ENCODE results near the gene SMPD2.

SMPD2 gene

DNA sequence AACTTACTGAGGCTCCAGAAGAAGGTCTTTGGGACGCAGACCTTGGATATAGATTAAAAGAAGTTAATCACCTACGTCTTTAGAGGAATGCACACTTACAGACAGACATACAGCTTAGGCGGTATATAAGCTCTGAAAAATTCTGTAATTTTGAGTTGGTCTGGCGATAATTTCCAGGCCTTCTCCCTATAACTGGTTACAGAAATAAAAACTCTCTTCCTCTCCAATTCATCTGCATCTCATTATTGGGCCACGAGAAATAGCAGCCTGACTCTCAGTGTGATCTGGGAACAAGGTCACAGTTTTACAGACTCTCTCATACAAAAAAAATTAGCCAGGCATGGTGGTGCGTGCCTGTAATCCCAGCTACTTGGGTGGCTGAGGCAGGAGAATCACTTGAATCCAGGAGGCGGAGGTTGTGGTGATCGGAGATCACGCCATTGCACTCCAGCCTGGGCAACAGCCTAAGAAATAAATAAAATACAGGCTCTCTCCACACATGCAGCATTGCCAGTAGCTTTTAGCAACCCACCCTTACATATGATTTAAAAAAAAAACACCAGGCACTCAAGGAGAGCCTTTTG is 37.8 kb downstream of the SMPD2 start:
- in situ Hi-C loops (cut with MboI; ENCODE audit: low pct_unique_long_range_greater_than_20kb, low sequenced_read_pairs): no loop called here
- DNase-seq: no peak

DNA sequence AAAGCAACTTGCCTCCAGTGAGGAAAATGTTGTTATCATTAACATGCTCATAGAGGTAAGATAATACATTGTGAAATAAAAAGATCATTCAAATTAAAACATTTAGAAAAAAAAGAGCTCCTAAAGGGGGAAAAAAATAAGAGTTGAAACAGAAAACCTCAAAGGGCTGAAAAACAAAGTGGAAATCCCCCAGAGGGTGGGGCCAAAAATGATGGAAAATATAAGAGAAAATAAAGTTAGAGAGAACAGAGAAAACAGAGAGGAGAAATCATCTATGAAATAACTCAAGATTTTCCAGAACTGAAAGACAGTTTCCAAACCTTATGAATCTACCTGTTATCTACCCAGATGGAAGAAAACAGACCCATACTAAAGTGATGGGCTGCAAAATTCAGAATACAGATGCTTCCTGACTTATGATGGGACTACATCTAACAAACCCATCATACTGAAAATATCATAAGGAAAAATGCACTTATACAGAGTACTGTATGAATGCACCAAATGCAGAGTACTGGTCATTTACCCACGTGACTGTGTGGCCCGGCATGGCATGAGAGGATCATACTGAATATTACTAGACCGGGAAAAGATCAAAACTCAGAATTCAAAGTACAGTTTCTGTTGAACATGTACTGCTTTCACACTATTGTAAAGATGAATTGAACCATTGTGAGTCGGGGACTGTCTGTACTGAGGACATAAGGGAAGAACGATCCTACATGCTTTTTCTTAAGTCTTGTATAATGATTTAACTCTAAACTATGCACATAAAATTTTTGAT is 38.5 kb downstream of the SMPD2 start:
- in situ Hi-C loops (cut with MboI; ENCODE audit: low pct_unique_long_range_greater_than_20kb, low sequenced_read_pairs): no loop called here
- DNase-seq: no peak

DNA sequence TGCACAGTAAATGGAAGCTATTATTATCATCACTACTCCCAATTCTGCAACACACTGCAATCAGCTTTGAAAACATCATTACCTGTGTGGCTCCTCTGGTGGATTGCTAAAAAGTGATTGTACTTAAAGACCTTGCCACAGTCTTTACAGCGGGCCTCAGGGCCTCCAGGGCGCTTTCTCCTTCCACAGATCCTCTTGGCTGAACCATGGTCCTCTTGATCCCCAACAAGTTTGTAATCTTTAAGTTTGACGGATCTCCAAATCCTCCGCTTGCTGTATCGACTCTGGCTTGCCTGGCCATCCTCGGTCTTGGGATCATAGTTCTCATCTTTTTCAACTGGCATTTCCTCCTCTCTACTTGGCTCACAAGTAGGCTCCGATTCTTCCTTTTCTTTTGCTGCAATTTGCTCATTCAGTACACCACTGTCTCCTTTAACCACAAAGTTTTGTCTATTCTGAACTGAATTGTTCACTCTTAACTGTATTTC is 40.5 kb downstream of the SMPD2 start:
- in situ Hi-C loops (cut with MboI; ENCODE audit: low pct_unique_long_range_greater_than_20kb, low sequenced_read_pairs): no loop called here
- no peak for DNase-seq

DNA sequence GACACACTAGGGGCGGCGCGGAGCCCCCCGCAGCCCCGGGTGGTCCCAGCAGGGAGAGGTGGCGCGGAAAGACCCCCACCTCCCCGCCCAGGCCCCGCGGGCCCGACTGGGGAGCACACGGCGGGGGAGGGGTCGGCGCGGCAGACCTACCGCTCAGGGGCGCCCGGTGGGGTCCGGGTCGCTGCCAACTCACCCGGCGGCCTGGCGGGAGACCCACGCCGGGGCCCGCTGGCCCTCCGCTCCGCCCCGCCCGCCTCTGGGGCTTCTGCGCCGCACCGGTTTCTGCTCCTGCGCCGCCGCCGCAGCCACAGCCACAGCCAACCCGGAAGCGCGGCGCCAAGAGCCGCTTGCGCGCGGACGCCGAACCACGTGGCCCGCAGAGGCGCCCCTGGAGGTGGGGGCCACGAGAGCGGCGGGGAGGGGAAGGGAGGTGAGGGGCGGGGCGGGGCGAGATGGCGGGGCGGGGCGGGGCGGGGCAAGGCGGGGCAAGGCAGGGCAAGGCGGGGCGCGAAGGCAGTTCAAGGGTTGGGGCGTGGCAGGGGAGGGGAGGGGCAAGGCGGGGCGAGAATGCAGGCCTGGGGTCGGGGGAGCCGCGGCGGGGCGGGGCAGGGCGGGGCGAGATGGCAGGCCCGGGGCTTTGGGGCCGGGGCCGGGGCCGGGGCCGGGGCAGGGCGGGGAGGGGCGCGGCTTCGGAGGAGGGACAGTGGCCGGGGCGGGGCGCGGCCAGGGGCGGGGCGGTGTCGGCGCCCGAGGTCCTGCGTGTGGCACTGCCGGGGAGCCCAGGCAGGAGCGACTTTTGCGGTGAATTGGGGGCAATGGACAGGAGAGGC is 42.6 kb downstream of the SMPD2 start, which contains the start of gene ZBTB24:
ZBTB24 (minus strand) TSS at position 315 of the 830 bp plus-strand sequence. CDS start 1,193 bp downstream, outside the sequence.
- DNase-seq: peak; percentile 85
- in situ Hi-C loops (cut with MboI; ENCODE audit: low pct_unique_long_range_greater_than_20kb, low sequenced_read_pairs): no loop called here

DNA sequence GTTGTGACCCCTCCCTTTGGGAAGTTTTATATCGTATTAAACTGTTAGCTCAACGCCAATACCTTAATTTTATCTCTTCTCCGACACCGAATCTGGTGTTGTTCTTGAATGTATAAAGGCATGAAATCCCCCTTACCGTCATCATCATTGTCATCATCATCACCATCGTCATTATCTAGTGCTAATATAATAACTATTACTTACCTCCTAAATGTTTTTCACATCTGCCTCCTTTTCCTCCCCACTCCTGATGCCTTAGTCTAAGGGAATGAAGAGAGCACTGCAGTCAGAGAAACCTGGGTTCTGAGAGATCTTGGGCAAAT is 43.2 kb downstream of the SMPD2 start:
- DNase-seq: no peak
- in situ Hi-C loops (cut with MboI; ENCODE audit: low pct_unique_long_range_greater_than_20kb, low sequenced_read_pairs): no loop called here

DNA sequence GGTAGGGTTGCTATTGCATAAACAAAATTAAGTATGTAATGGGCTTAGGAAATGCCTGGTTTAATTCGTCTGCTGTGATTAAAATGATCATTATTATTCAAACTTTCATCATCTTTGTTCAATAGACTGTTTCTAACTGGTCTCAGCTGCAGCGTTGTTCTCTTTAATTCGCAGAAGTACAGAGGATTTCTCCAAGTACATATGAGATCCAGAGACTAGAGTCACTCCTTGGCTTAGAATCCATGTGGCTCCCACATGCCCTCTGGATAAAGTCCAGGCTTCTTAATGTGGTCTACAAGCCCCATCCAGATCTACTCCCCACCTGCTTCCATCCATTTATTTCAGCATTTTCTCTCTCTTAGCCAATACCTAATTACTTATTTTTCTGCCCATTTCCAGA is 43.6 kb downstream of the SMPD2 start:
- DNase-seq: no peak
- in situ Hi-C loops (cut with MboI; ENCODE audit: low pct_unique_long_range_greater_than_20kb, low sequenced_read_pairs): no loop called here

DNA sequence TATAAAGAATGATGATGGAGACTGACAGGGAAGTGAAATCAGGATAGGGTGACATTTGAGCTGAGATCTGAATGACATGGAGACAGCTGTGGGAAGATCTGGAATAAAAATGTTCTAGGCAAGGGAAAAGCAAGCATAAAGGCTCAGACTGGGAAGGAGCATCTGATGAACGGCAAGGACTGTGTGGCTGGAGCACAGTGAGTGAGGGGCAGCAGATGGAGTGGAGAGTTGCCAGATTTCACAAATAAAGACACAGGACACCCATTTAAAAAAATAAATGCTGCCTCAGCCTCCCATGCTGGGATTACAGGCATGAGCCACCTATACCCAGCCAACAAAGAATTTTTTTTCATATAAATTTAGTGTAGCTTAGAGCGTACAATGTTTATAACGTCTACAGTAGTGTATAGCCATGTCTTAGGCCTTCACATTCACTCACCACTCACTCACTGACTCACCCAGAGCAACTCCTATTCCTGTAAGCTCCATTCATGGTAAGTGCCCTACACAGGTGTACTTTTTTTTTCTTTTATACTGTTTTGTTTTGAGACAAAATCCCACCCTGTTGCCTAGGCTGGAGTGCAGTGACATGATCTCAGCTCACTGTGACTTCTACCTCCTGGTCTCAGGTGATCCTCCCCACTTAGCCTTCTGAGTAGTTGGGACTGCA is 44.9 kb downstream of the SMPD2 start:
- in situ Hi-C loops (cut with MboI; ENCODE audit: low pct_unique_long_range_greater_than_20kb, low sequenced_read_pairs): no loop called here
- no peak for DNase-seq

DNA sequence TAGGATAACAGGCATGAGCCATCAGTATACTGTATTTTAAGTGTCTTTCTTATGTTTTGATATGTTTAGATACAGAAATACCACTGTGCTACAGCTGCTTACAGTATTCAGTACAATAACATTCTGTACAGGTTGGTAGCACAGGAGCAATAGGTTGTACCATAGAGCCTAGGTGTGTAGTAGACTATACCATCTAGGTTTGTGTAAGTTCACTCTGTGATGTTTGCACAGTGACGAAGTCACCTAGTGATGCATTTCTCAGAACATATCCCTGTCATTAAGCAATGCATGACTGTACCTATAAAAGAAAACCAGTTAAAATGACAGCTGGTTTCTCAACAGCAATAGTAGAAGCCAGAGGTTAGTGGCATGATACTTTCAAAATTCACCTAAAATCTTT is 45.5 kb downstream of the SMPD2 start:
- in situ Hi-C loops (cut with MboI; ENCODE audit: low pct_unique_long_range_greater_than_20kb, low sequenced_read_pairs): no loop called here

DNA sequence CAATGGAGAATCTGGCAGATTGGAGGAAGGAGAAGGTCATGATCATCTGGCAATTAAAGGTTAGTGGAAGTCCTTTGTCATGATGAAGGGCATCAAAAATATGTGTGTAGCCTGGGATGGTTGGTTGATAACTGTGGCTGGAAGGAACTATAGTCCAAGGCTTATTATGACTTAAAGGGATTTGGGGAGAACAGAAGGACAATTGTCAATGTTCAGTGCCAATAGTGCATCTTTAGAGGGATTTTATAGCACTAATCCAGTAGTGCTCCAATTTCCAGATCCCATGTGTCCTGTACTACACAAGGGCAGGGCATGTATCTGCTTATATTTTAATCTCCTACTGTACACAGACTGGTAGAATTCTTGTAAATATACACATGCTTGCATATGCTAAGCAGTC is 47.5 kb downstream of the SMPD2 start:
- DNase-seq: no peak
- in situ Hi-C loops (cut with MboI; ENCODE audit: low pct_unique_long_range_greater_than_20kb, low sequenced_read_pairs): no loop called here

More for the DNA sequence above, 45.5 kb downstream of the SMPD2 start:
- DNase-seq: no peak

DNA sequence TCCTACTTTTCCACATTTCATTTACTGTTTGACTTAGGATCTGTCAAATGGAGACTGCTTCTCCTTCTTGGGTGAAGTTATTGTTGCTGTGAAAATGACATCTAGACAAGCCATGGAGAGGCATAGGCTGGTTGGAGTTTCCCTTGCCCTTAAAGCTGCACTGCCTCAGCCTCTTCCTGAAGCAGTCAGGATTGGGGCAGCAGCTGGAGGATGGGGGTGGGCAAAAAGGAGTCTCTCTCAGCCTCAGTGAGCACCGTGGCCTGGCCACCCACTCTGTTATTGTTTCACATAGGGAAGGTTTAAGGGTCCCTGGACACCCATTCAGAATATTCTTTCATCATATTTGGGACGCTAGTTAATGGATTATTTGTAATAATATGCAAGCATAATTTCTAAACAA is 50.2 kb downstream of the SMPD2 start:
- DNase-seq: no peak
- in situ Hi-C loops (cut with MboI; ENCODE audit: low pct_unique_long_range_greater_than_20kb, low sequenced_read_pairs): no loop called here

DNA sequence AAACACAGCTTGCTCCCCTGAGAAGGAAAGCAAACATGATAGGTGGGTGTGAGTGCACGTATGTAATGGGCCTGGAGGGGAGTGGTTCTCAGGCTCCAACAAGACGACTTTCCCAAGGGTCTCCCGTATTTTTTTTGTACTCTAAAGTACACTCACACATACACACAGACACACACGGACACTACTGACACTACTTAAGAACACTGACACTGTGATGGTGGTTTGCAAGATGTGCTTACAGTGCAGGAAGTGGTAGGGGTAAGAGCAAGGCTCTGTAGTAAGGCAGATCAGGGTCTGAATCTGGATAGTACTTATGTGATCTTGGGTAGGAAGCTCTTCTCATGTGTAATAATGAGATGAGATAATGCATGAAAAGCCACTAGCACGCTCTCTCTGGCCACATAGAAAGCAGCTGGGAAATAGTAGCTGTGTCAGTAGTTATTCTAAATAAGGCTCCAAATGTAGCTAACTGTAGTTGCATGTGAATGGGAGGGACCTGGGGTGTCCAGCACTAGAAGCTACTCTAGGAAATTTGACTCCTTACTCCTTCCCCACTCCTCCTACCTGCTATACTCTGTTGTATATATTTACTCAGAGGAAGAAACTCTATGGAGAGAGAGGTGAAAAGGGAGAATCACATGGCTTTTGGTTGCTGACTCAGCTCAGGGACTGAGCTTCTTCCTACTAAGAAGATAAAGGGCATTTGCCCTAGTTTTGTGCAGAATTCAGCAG is 50.8 kb downstream of the SMPD2 start:
- DNase-seq: peak; percentile 32
- in situ Hi-C loops (cut with MboI; ENCODE audit: low pct_unique_long_range_greater_than_20kb, low sequenced_read_pairs): no loop called here
